ENCODE results near the gene CPE.

The CPE gene

GRCh38 chr4:165364452-165365080, 14.2 kb upstream of the CPE start:
- TF ChIP-seq, protein P1, sequence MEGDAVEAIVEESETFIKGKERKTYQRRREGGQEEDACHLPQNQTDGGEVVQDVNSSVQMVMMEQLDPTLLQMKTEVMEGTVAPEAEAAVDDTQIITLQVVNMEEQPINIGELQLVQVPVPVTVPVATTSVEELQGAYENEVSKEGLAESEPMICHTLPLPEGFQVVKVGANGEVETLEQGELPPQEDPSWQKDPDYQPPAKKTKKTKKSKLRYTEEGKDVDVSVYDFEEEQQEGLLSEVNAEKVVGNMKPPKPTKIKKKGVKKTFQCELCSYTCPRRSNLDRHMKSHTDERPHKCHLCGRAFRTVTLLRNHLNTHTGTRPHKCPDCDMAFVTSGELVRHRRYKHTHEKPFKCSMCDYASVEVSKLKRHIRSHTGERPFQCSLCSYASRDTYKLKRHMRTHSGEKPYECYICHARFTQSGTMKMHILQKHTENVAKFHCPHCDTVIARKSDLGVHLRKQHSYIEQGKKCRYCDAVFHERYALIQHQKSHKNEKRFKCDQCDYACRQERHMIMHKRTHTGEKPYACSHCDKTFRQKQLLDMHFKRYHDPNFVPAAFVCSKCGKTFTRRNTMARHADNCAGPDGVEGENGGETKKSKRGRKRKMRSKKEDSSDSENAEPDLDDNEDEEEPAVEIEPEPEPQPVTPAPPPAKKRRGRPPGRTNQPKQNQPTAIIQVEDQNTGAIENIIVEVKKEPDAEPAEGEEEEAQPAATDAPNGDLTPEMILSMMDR (IDR thresholded peaks at IDR 0.05; ENCODE audit: control insufficient read depth, insufficient read depth, low read depth, low read length, missing control alignments), result no peak
- H3K4me3 ChIP-seq (ENCODE audit: control insufficient read depth, low read depth, low read length), result no peak overlapping the region
- DNase-seq (ENCODE audit: low read depth), result no peak

GRCh38 chr4:165367040-165367439, 11.8 kb upstream of the CPE start:
- H3K4me3 ChIP-seq (ENCODE audit: control insufficient read depth, low read depth, low read length), result no peak overlapping the region
- TF ChIP-seq, protein P1 (IDR thresholded peaks at IDR 0.05; ENCODE audit: control insufficient read depth, insufficient read depth, low read depth, low read length, missing control alignments), result no peak
- no peak for DNase-seq (ENCODE audit: low read depth)

GRCh38 chr4:165368114-165368513, 10.7 kb upstream of the CPE start:
- no peak overlapping the region for H3K4me3 ChIP-seq (ENCODE audit: control insufficient read depth, low read depth, low read length)
- TF ChIP-seq, protein P1 (IDR thresholded peaks at IDR 0.05; ENCODE audit: control insufficient read depth, insufficient read depth, low read depth, low read length, missing control alignments), result no peak
- no peak for DNase-seq (ENCODE audit: low read depth)

- TF ChIP-seq, protein P1 (IDR thresholded peaks at IDR 0.05; ENCODE audit: control insufficient read depth, insufficient read depth, low read depth, low read length, missing control alignments), result no peak
- no peak for DNase-seq (ENCODE audit: low read depth)
- H3K4me3 ChIP-seq (ENCODE audit: control insufficient read depth, low read depth, low read length), result no peak overlapping the region
Measured at GRCh38 chr4:165368567-165368966, 10.2 kb upstream of the CPE start.

DNA sequence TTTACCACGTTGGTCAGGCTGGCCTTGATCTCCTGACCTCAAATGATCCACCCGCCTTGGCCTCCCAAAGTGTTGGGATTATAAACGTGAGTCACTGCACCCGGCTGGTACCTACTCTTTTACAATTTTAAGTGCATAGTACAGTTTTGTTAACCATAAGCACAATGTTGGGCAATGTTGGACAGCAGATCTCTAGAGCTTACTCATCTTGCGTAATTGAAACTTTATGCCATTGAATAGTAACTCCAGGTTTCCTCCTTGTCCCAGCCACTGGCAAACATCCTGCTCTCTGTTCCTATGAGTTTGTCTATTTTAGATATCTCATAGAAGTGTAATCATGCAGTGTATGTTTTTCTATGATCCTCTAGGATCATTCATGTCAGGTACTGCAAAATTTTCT, 9.3 kb upstream of the CPE start:
- H3K4me3 ChIP-seq (ENCODE audit: control insufficient read depth, low read depth, low read length), result no peak overlapping the region
- no peak for DNase-seq (ENCODE audit: low read depth)
- TF ChIP-seq, protein P1 (IDR thresholded peaks at IDR 0.05; ENCODE audit: control insufficient read depth, insufficient read depth, low read depth, low read length, missing control alignments), result no peak

DNA sequence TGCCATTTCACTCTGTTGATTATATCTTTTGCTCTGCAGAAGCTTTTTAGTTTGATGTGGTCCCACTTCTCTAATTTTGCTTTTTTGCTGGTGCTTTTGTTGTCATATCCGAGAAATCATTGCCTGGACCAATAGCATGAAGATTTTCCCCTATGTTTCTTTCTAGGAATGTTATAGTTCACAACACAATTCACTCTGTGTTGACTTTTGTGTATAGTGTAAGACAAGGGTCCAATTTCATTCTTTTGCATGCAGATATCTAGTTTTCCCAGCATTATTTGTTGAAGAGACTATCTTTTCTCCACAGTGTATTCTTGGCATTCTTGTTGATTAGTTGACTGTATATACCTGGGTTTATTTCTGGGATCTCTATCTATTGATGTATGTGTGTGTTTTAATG, 8.3 kb upstream of the CPE start:
- no peak overlapping the region for H3K4me3 ChIP-seq (ENCODE audit: control insufficient read depth, low read depth, low read length)
- no peak for DNase-seq (ENCODE audit: low read depth)
- TF ChIP-seq, protein P1 (IDR thresholded peaks at IDR 0.05; ENCODE audit: control insufficient read depth, insufficient read depth, low read depth, low read length, missing control alignments), result no peak

Data from AG09309 (cell line).